ENCODE data around the gene CRP.

DNA sequence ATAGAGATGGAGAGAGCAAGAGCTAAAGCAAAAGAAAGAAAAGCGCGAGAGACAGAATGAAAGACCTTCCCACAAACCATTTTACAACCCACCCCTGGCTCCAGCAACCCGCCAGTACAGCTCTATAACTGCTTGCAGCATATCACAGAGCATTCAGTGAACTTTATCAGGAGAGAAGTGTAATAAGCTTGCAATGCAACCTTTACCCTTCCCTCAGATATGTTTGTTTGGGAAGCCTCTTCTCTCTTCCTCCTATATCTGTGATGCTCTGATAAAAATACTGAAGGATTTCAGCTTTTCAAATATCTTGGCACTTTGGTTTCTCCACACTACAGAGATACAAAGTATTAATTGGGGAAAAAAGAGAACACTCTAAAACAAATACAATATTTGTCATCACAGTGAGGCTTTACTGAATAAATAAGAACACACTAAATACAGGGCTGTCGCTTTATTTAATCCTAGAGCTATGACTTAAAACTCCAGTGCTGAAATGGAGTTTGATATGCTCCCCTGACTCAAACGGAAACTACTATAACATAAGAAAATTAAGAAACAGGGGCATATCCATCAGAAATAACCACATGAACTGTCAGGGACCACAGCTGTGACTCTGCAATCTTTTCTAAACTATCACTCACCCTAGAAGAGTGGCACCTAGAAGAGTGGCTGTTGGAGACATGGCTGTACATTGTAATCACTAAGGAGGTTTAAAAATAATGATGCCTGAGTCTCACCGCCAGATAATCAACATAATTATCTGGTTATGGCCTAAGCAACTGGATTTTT is 6.7 kb downstream of the CRP start:
- TF ChIP-seq EP300 (IDR thresholded peaks at IDR 0.05) (no peak), POLR2A (IDR thresholded peaks at IDR 0.05) (no peak)
- TF ChIP-seq, protein P1, sequence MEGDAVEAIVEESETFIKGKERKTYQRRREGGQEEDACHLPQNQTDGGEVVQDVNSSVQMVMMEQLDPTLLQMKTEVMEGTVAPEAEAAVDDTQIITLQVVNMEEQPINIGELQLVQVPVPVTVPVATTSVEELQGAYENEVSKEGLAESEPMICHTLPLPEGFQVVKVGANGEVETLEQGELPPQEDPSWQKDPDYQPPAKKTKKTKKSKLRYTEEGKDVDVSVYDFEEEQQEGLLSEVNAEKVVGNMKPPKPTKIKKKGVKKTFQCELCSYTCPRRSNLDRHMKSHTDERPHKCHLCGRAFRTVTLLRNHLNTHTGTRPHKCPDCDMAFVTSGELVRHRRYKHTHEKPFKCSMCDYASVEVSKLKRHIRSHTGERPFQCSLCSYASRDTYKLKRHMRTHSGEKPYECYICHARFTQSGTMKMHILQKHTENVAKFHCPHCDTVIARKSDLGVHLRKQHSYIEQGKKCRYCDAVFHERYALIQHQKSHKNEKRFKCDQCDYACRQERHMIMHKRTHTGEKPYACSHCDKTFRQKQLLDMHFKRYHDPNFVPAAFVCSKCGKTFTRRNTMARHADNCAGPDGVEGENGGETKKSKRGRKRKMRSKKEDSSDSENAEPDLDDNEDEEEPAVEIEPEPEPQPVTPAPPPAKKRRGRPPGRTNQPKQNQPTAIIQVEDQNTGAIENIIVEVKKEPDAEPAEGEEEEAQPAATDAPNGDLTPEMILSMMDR (IDR thresholded peaks at IDR 0.05), result no peak
